ENCODE results near the gene TBXA2R. TPM values are rescaled to one million over a fixed set of nuclear protein-coding genes. Genes with fewer than 3 reads are reported as not detected.

Gene TBXA2R
- total and polyA plus RNA-seq, 8 donors, result 0.37 to 2.6 (median 1.0) TPM; not detected in 3

GRCh38 chr19:3565139-3565538 is 41.5 kb downstream of the TBXA2R start:
- no peaks in the 10 kb centered on the region for H3K36me3 ChIP-seq
- WGBS, 5 donors, result 89 to 90% (median 89%) methylated on average over 14 to 19 of the region's 19 CpGs
- TF ChIP-seq EP300 (IDR thresholded peaks at IDR 0.05), result no peak
- no peak for TF ChIP-seq POLR2AphosphoS5 (IDR thresholded peaks at IDR 0.05)
- TF ChIP-seq, protein P1, sequence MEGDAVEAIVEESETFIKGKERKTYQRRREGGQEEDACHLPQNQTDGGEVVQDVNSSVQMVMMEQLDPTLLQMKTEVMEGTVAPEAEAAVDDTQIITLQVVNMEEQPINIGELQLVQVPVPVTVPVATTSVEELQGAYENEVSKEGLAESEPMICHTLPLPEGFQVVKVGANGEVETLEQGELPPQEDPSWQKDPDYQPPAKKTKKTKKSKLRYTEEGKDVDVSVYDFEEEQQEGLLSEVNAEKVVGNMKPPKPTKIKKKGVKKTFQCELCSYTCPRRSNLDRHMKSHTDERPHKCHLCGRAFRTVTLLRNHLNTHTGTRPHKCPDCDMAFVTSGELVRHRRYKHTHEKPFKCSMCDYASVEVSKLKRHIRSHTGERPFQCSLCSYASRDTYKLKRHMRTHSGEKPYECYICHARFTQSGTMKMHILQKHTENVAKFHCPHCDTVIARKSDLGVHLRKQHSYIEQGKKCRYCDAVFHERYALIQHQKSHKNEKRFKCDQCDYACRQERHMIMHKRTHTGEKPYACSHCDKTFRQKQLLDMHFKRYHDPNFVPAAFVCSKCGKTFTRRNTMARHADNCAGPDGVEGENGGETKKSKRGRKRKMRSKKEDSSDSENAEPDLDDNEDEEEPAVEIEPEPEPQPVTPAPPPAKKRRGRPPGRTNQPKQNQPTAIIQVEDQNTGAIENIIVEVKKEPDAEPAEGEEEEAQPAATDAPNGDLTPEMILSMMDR (IDR thresholded peaks at IDR 0.05), result no peak
- TF ChIP-seq POLR2A (IDR thresholded peaks at IDR 0.05), result no peak
- no peaks in the 10 kb centered on the region for H3K9me3 ChIP-seq
- no peak overlapping the region for H3K27ac ChIP-seq
- H3K27me3 ChIP-seq, result no peaks in the 10 kb centered on the region
- intact Hi-C loops (cut with DNase I; ENCODE audit: low total_unique reads), result no loop called here
- no peak for DNase-seq
- no peak overlapping the region for H3K4me3 ChIP-seq
- H3K4me1 ChIP-seq, result no peaks in the 10 kb centered on the region

DNA sequence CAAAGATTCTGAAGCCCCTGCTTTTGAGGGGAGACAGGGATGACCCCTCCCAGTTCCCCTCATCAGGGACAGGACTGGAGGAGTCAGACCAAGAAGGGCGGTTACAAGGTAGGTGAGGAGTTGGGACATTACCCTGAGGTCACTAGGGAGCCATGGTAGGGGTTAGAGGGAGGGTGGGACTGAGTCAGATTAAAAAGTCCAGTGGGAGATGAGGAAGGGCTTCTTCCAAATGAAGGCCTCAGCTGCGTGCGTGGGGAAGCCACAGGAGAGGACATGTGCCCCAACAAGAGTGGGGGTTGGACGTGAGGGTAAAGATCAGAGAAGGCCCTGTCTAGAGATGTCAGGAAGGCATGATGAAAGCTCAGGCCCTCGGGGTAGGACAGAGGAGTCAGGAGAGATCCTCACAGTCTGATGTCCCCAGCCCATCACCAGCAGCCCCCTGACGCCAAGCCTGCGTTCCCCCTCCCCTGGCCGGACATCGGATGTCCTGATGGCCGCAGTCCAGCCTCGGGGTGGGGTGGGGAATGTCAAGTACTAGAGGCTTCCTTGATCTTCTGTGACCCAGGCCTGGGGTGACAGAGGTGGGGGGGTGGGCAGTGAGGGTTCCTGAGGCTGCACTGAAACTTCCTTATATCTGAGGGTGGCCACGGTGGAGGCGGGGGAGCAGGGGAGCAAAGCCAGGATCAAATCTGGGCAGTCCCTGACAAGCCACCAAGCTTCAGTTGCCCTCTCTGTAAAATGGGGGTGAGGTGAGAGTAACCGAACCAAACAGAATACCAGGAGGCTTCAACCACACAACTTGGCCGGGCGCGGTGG is 42.8 kb downstream of the TBXA2R start:
- no peak for TF ChIP-seq POLR2A (IDR thresholded peaks at IDR 0.05)
- TF ChIP-seq, protein P1 (IDR thresholded peaks at IDR 0.05), result no peak
- TF ChIP-seq EP300 (IDR thresholded peaks at IDR 0.05), result no peak
- TF ChIP-seq POLR2AphosphoS5 (IDR thresholded peaks at IDR 0.05), result no peak
- WGBS, 5 donors, result 73 to 88% (median 84%) methylated on average over 12 to 17 of the region's 17 CpGs
- H3K4me3 ChIP-seq, result no peak overlapping the region
- intact Hi-C loops (cut with DNase I; ENCODE audit: low total_unique reads), result no loop called here
- H3K27me3 ChIP-seq, result no peaks in the 10 kb centered on the region
- no peaks in the 10 kb centered on the region for H3K9me3 ChIP-seq
- no peaks in the 10 kb centered on the region for H3K4me1 ChIP-seq
- no peak overlapping the region for H3K27ac ChIP-seq
- no peak for DNase-seq
- no peaks in the 10 kb centered on the region for H3K36me3 ChIP-seq

- no peaks in the 10 kb centered on the region for H3K36me3 ChIP-seq
- TF ChIP-seq POLR2AphosphoS5 (IDR thresholded peaks at IDR 0.05), result peak; percentile 61 to 92 (median 90)
- no peak for TF ChIP-seq EP300 (IDR thresholded peaks at IDR 0.05)
- H3K4me1 ChIP-seq, result peaks cover 22 to 54% (median 41%) of the 10 kb centered on the region in 4 donors
- peak within 1 kb of the TSS; percentile 92 to 99 (median 96) for H3K4me3 ChIP-seq
- no peaks in the 10 kb centered on the region for H3K9me3 ChIP-seq
- no peaks in the 10 kb centered on the region for H3K27me3 ChIP-seq
- intact Hi-C loops (cut with DNase I; ENCODE audit: low total_unique reads), result no loop called here
- 0 to 1% (median 1%) methylated on average over 45 to 81 of the region's 81 CpGs for WGBS, 5 donors
- DNase-seq, result peak; percentile 95 to 98
- peak within 1 kb of the TSS; percentile 78 to 90 (median 86) for H3K27ac ChIP-seq
Measured at GRCh38 chr19:3557461-3558248, 49.0 kb downstream of the TBXA2R start, which contains the start of gene MFSD12. TSS of gene MFSD12 (minus strand) at chr19:3557586. CDS start at chr19:3557403, 183 bp downstream.

GRCh38 chr19:3556978-3557460 is 49.7 kb downstream of the TBXA2R start:
- no peaks in the 10 kb centered on the region for H3K36me3 ChIP-seq
- WGBS, 5 donors, result 0 to 1% (median 0%) methylated on average over 11 to 60 of the region's 60 CpGs

More at GRCh38 chr19:3556978-3557460, 49.7 kb downstream of the TBXA2R start:
- peaks cover 22 to 57% (median 41%) of the 10 kb centered on the region in 4 donors for H3K4me1 ChIP-seq
- H3K9me3 ChIP-seq, result no peaks in the 10 kb centered on the region
- peak overlapping the region; percentile 92 to 99 (median 96) for H3K4me3 ChIP-seq
- DNase-seq, result peak; percentile 48 to 74
- peak overlapping the region; percentile 60 to 90 (median 81) for H3K27ac ChIP-seq
- intact Hi-C loops (cut with DNase I; ENCODE audit: low total_unique reads), result no loop called here
- H3K27me3 ChIP-seq, result no peaks in the 10 kb centered on the region
- TF ChIP-seq, protein P1 (IDR thresholded peaks at IDR 0.05), result no peak
- TF ChIP-seq POLR2A (IDR thresholded peaks at IDR 0.05) (no peak), EP300 (IDR thresholded peaks at IDR 0.05) (no peak), POLR2AphosphoS5 (IDR thresholded peaks at IDR 0.05) (no peak)
